ENCODE measurements around the gene CTNND2.

CTNND2 gene

DNA sequence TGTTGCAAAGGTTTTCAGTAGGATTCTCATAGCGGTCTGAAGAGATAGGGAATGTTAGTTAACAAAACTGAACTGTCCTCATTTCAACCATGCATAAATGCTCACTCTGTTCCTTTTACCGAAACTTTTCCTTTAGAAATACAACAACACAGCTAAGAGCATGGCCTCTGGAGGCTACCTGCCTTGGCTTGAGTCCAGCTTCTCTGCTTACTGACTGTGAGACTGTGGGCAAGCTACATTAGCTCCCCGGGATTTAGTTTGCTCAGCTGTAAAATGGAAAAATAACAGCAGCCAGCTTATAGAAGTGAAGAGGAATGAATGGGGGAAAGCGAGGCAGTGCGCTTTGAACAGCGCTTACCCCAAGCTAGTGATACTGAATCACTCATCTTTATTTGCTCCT lies 635.4 kb downstream of the CTNND2 start:
- Histone ChIP-seq H3K4me3 (IDR thresholded peaks at IDR 0.05; ENCODE audit: insufficient read depth, low read depth, low read length) (no peak overlapping the region), H4K20me1 (ENCODE audit: insufficient read depth) (no peaks in the 10 kb centered on the region), H3K4me1 (ENCODE audit: low read depth, poor library complexity, severe bottlenecking) (no peaks in the 10 kb centered on the region), H3K27ac (no peak overlapping the region), H3K4me2 (no peak overlapping the region), H3K36me3 (ENCODE audit: insufficient read depth) (no peaks in the 10 kb centered on the region), H3K9ac (no peak overlapping the region), H2AFZ (ENCODE audit: low read depth) (no peak overlapping the region), H3K27me3 (ENCODE audit: insufficient read depth, low read depth) (no peaks in the 10 kb centered on the region), H3K79me2 (ENCODE audit: insufficient read depth, low read depth) (no peaks in the 10 kb centered on the region)
- TF ChIP-seq, protein P1, sequence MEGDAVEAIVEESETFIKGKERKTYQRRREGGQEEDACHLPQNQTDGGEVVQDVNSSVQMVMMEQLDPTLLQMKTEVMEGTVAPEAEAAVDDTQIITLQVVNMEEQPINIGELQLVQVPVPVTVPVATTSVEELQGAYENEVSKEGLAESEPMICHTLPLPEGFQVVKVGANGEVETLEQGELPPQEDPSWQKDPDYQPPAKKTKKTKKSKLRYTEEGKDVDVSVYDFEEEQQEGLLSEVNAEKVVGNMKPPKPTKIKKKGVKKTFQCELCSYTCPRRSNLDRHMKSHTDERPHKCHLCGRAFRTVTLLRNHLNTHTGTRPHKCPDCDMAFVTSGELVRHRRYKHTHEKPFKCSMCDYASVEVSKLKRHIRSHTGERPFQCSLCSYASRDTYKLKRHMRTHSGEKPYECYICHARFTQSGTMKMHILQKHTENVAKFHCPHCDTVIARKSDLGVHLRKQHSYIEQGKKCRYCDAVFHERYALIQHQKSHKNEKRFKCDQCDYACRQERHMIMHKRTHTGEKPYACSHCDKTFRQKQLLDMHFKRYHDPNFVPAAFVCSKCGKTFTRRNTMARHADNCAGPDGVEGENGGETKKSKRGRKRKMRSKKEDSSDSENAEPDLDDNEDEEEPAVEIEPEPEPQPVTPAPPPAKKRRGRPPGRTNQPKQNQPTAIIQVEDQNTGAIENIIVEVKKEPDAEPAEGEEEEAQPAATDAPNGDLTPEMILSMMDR (conservative IDR thresholded peaks at IDR 0.05; ENCODE audit: low read depth, low read length) = no peak

DNA sequence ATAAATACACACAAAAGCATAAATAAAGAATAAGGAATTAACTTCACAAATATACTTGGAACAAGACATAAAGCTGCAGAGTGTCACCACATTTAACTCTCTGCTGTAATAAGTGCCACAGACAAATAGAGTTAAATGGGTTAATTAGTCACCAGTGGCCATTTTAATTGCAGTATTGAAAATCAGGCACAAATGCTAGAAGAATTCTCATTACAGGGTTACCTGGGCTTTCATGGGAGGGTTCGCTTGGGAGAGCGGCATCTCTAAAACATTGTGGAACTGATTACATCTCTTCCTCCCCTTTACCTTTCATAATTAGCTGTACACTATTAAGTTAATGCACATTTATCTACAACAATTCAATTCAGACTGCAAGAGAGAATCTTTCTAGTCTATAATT lies 637.9 kb downstream of the CTNND2 start:
- H3K4me1 ChIP-seq (ENCODE audit: low read depth, poor library complexity, severe bottlenecking) = no peaks in the 10 kb centered on the region
- H3K4me3 ChIP-seq (IDR thresholded peaks at IDR 0.05; ENCODE audit: insufficient read depth, low read depth, low read length) = no peak overlapping the region
- H3K27ac ChIP-seq = no peak overlapping the region
- H3K27me3 ChIP-seq (ENCODE audit: insufficient read depth, low read depth) = no peaks in the 10 kb centered on the region
- no peaks in the 10 kb centered on the region for H3K79me2 ChIP-seq (ENCODE audit: insufficient read depth, low read depth)
- H3K36me3 ChIP-seq (ENCODE audit: insufficient read depth) = no peaks in the 10 kb centered on the region
- H4K20me1 ChIP-seq (ENCODE audit: insufficient read depth) = no peaks in the 10 kb centered on the region
- no peak overlapping the region for H3K4me2 ChIP-seq
- no peak overlapping the region for H2AFZ ChIP-seq (ENCODE audit: low read depth)
- TF ChIP-seq, protein P1 (conservative IDR thresholded peaks at IDR 0.05; ENCODE audit: low read depth, low read length) = no peak
- H3K9ac ChIP-seq = no peak overlapping the region

DNA sequence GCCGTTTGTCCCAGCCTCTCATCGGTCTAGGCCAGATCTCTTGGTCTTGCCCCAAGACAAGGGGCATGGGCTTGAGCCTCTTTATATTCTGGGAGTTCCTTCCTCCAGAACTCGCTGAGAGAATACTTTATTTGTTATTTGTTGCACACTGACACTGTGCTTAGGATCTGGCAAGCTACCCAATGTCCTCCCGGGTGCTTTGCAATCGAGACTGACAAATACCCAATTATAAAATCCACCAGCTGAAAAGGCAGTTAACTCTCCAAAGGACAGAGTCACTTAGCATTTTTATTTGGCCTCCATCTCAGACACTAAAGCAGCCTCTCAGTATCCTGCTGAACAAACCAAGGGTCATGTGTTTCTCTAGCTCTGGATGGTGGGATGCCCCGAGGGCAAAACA lies 643.0 kb downstream of the CTNND2 start:
- H3K4me2 ChIP-seq = no peak overlapping the region
- H3K36me3 ChIP-seq (ENCODE audit: insufficient read depth) = no peaks in the 10 kb centered on the region
- H3K4me3 ChIP-seq (IDR thresholded peaks at IDR 0.05; ENCODE audit: insufficient read depth, low read depth, low read length) = no peak overlapping the region
- no peaks in the 10 kb centered on the region for H3K79me2 ChIP-seq (ENCODE audit: insufficient read depth, low read depth)
- H2AFZ ChIP-seq (ENCODE audit: low read depth) = no peak overlapping the region
- H3K27ac ChIP-seq = no peak overlapping the region
- TF ChIP-seq, protein P1 (conservative IDR thresholded peaks at IDR 0.05; ENCODE audit: low read depth, low read length) = no peak
- H3K9ac ChIP-seq = no peak overlapping the region
- H4K20me1 ChIP-seq (ENCODE audit: insufficient read depth) = no peaks in the 10 kb centered on the region
- H3K27me3 ChIP-seq (ENCODE audit: insufficient read depth, low read depth) = no peaks in the 10 kb centered on the region
- peaks cover 35% of the 10 kb centered on the region for H3K4me1 ChIP-seq (ENCODE audit: low read depth, poor library complexity, severe bottlenecking)

DNA sequence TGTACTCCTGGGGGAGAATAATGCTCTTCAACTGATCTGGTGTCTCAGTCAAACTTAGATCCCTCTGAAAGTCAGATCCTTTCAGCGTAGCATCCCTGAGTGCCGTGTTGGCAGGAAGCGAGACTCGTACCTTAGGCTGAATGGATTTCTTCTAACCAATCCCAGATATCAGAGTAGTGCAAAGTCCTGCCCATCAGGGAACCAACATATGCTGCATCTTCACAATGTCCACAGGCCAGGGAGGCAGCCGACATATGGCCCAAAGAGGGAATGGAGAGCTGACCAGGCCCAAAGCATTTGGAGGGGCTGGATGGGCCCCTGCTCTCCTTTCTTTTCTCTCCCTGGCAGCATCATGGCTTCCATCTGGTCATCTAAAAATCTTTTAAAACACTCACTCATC lies 646.2 kb downstream of the CTNND2 start:
- H3K9ac ChIP-seq = no peak overlapping the region
- TF ChIP-seq, protein P1 (conservative IDR thresholded peaks at IDR 0.05; ENCODE audit: low read depth, low read length) = no peak
- H3K27ac ChIP-seq = peak overlapping the region; percentile 39; the same call in 1 of the 2 replicates
- H3K4me3 ChIP-seq (IDR thresholded peaks at IDR 0.05; ENCODE audit: insufficient read depth, low read depth, low read length) = no peak overlapping the region
- no peaks in the 10 kb centered on the region for H3K27me3 ChIP-seq (ENCODE audit: insufficient read depth, low read depth)
- H3K79me2 ChIP-seq (ENCODE audit: insufficient read depth, low read depth) = no peaks in the 10 kb centered on the region
- peaks cover 67% of the 10 kb centered on the region for H3K4me1 ChIP-seq (ENCODE audit: low read depth, poor library complexity, severe bottlenecking)
- H4K20me1 ChIP-seq (ENCODE audit: insufficient read depth) = no peaks in the 10 kb centered on the region
- H3K4me2 ChIP-seq = peak overlapping the region; percentile 56
- H2AFZ ChIP-seq (ENCODE audit: low read depth) = peak overlapping the region; percentile 27; the same call in 1 of the 2 replicates
- H3K36me3 ChIP-seq (ENCODE audit: insufficient read depth) = no peaks in the 10 kb centered on the region

All from KMS-11 (cell line).